SK-N-SH (cell line): Measurements from ENCODE around the gene JADE2. TPM values are rescaled to one million over a fixed set of nuclear protein-coding genes. Genes with fewer than 3 reads are reported as not detected.

Source experiments
- CTCF ChIA-PET: fragments of 300-600, 350-600 bp; formaldehyde crosslinking; extraction: SDS; loops from one replicate; lab custom pipeline; 2021; lab: Yijun Ruan, JAX
- POLR2A ChIA-PET: fragments of 350-600 bp; sonication (Branson Sonifier 250); formaldehyde crosslinking; extraction: SDS; loops from one replicate; lab custom pipeline; 2020; ENCODE audit warnings: antibody characterized with exemption, inconsistent platforms; lab: Yijun Ruan, JAX
- DNase-seq: peaks from one replicate; pipeline ENCODE4 v3.0.0; 2012
- H2AFZ ChIP-seq: fragments of 200-600 bp; sonication (generic); 2 replicates; pipeline ENCODE4 v1.8.1; 2016; ENCODE audit warnings: antibody characterized with exemption, mild to moderate bottlenecking, low read depth
- H3F3A ChIP-seq: fragments of 200-600 bp; sonication (generic); replicated peaks from 2 replicates; pipeline ENCODE3; 2016; ENCODE audit warnings: antibody characterized with exemption, mild to moderate bottlenecking; ENCODE audit not compliant: insufficient read depth
- H3K27ac ChIP-seq, 2 experiments: fragments of 200-500 bp in 1 of 2; fragments of 200-600 bp in 1 of 2; sonication (Bioruptor generic) in 1 of 2; sonication (generic), shearing (Covaris generic) in 1 of 2; 2 replicates each; pipeline versions ENCODE4 v1.5.1 to v1.6.1; 2014 to 2016; ENCODE audit warnings: low read depth in 2 of 2, inconsistent platforms in 1 of 2, low read length in 1 of 2, mild to moderate bottlenecking in 1 of 2, mixed read lengths in 1 of 2
- H3K27me3 ChIP-seq: fragments of 200-600 bp; sonication (generic), shearing (Covaris generic); 2 replicates; pipeline ENCODE4 v1.6.1; 2016; ENCODE audit warnings: mixed run types; ENCODE audit not compliant: insufficient read depth
- H3K36me3 ChIP-seq, 2 experiments: fragments of 200-500 bp in 1 of 2; fragments of 200-600 bp in 1 of 2; sonication (Bioruptor generic) in 1 of 2; sonication (generic) in 1 of 2; replicated peaks in 1 of 2; 2 replicates each; pipeline versions ENCODE3 to v1.5.1; 2014 to 2016; ENCODE audit warnings: low read length in 1 of 2, mild to moderate bottlenecking in 1 of 2; ENCODE audit not compliant: insufficient read depth in 2 of 2, control insufficient read depth in 1 of 2
- H3K4me1 ChIP-seq, 2 experiments: fragments of 200-500 bp in 1 of 2; fragments of 200-600 bp in 1 of 2; sonication (Bioruptor generic) in 1 of 2; sonication (generic), shearing (Covaris generic) in 1 of 2; 2 replicates each; pipeline versions ENCODE4 v1.5.1 to v1.6.1; 2014 to 2016; ENCODE audit warnings: low read depth in 1 of 2, low read length in 1 of 2, mixed run types in 1 of 2; ENCODE audit not compliant: insufficient read depth in 2 of 2, control insufficient read depth in 1 of 2
- H3K4me2 ChIP-seq: fragments of 200-600 bp; sonication (generic), shearing (Covaris generic); 2 replicates; pipeline ENCODE4 v1.6.1; 2017; ENCODE audit warnings: mixed run types
- H3K4me3 ChIP-seq, 2 experiments: fragments of 200-500 bp in 1 of 2; fragments of 200-600 bp in 1 of 2; sonication (Bioruptor generic) in 1 of 2; sonication (generic), shearing (Covaris generic) in 1 of 2; 2 replicates each; pipeline versions ENCODE4 v1.5.1 to v1.8.1; 2014 to 2016; ENCODE audit warnings: low read depth in 2 of 2, inconsistent platforms in 1 of 2, low read length in 1 of 2, mild to moderate bottlenecking in 1 of 2, mixed read lengths in 1 of 2, moderate library complexity in 1 of 2
- H3K79me2 ChIP-seq: fragments of 200-600 bp; sonication (generic); 2 replicates; pipeline ENCODE4 v1.8.1; 2017; ENCODE audit warnings: mild to moderate bottlenecking; ENCODE audit not compliant: insufficient read depth
- H3K9ac ChIP-seq: fragments of 200-600 bp; sonication (generic); 2 replicates; pipeline ENCODE4 v1.6.1; 2017; ENCODE audit warnings: mixed run types
- H3K9me2 ChIP-seq: fragments of 200-600 bp; sonication (generic); 2 replicates; pipeline ENCODE4 v1.6.1; 2017; ENCODE audit warnings: mixed run types
- H3K9me3 ChIP-seq: fragments of 200-600 bp; sonication (generic); 2 replicates; pipeline ENCODE4 v1.6.1; 2017; ENCODE audit warnings: mixed run types, mild to moderate bottlenecking, moderate library complexity
- H4K20me1 ChIP-seq: fragments of 200-600 bp; sonication (generic); 2 replicates; pipeline ENCODE4 v1.6.1; 2017; ENCODE audit warnings: mild to moderate bottlenecking, mixed run types; ENCODE audit not compliant: insufficient read depth
- CHD2 ChIP-seq: fragments of 150-350 bp; IDR thresholded peaks from 2 replicates; pipeline ENCODE4 v1.6.1; 2018; ENCODE audit warnings: low read length; ENCODE audit not compliant: partially characterized antibody
- CTCF ChIP-seq: fragments of 200-600 bp; sonication (generic); IDR thresholded peaks from 2 replicates; pipeline ENCODE4 v1.6.1; 2017; ENCODE audit warnings: antibody characterized with exemption, mild to moderate bottlenecking, moderate library complexity
- EP300 ChIP-seq, 2 experiments: IDR thresholded peaks; 2 replicates each; pipeline versions ENCODE4 v1.4.0 to v1.6.1; 2012; ENCODE audit warnings: borderline replicate concordance in 1 of 2, low read depth in 1 of 2, low read length in 1 of 2
- FOSL2 ChIP-seq: IDR thresholded peaks from 2 replicates; pipeline ENCODE4 v1.4.0; 2012; ENCODE audit warnings: low read depth, mild to moderate bottlenecking, moderate library complexity, borderline replicate concordance
- GATA2 ChIP-seq: sonication (generic); formaldehyde crosslinking; IDR thresholded peaks from 2 replicates; pipeline ENCODE4 v1.5.0; 2020; ENCODE audit warnings: mild to moderate bottlenecking, missing genetic modification reagents
- JUND ChIP-seq: IDR thresholded peaks from 2 replicates; pipeline ENCODE4 v1.4.0; 2012
- MEF2A ChIP-seq: IDR thresholded peaks from 2 replicates; pipeline ENCODE4 v1.4.0; 2012; ENCODE audit warnings: low read depth, borderline replicate concordance
- NRF1 ChIP-seq: IDR thresholded peaks from 2 replicates; pipeline ENCODE4 v1.6.1; 2012; ENCODE audit warnings: low read depth, mild to moderate bottlenecking, low read length
- PBX3 ChIP-seq: IDR thresholded peaks from 2 replicates; pipeline ENCODE4; 2012
- RAD21 ChIP-seq: IDR thresholded peaks from 2 replicates; pipeline ENCODE4 v1.6.1; 2012; ENCODE audit warnings: mild to moderate bottlenecking, low read length
- RCOR1 ChIP-seq: fragments of 150-350 bp; IDR thresholded peaks from 2 replicates; pipeline ENCODE4 v1.6.1; 2017; ENCODE audit warnings: antibody characterized with exemption, low read length
- RFX5 ChIP-seq: IDR thresholded peaks from 2 replicates; pipeline ENCODE4 v1.6.1; 2012; ENCODE audit warnings: mild to moderate bottlenecking, improper control_type of control experiment, low read length
- SMC3 ChIP-seq: IDR thresholded peaks from 2 replicates; pipeline ENCODE4 v1.6.1; 2012; ENCODE audit warnings: low read depth, low read length, improper control_type of control experiment
- WGBS: methylation state at CpG from one replicate; pipeline ENCODE4 v1.1.6; 2017; ENCODE audit warnings: low lambda C conversion rate; 5-methylcytosine and 5-hydroxymethylcytosine counted together
- polyA plus RNA-seq, 3 experiments: library from polyadenylated mRNA; depleted of rRNA; stranded (reverse); fragments of >200 nt; gene quantifications; 2 replicates each; pipeline ENCODE4 v1.2.3, GENCODE V29; 2012
- TF ChIP-seq, protein P1 (sequence below): IDR thresholded peaks from 2 replicates; pipeline ENCODE4 v1.4.0; 2012; ENCODE audit warnings: low read depth
- TF ChIP-seq, protein P2 (sequence below): IDR thresholded peaks from 2 replicates; pipeline ENCODE4 v1.6.1; 2012; ENCODE audit warnings: mild to moderate bottlenecking, low read depth, low read length, moderate library complexity

Gene JADE2
- polyA plus RNA-seq, 1 of the 3 experiments (the other 2 are of a cell fraction): 25.7 TPM

DNA sequence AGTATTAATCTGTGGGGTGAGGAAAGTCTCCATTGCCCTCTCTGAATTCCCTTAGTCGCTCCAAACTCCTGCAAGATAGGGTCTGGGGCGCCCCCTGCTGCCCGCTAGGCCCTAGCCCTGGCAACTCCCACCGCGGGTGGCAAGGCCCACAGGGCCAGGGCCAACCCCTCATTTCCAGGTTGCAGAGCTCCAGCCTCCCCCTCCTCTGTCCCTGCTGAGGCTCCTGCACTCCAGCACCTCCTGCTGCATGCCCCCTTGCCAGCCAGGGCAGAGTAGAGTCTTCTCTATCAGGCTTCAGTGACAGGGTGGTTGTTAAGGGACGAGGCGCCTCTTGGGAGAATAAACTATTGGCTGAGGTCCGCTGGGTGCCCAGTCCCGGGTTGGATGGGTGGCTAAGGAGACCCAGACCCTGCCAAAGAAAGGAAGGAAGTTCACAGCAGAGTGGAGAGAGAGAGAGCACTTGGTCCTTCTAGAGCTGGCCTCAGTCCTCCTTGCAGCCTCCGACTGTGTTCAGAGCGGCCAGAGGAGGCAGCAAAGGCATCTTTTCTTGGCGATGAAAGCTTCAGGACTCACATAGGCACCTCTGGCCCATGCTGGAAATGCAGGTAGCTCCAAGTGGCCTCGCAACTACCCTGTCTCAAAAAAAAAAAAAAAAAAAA is 61.5 kb downstream of the JADE2 start:
- Histone ChIP-seq H3K9me3 (no peaks in the 10 kb centered on the region), H2AFZ (peak overlapping the region; percentile 78; the same call in 1 of the 2 replicates), H3K27me3 (no peaks in the 10 kb centered on the region), H3K9ac (no peak overlapping the region), H4K20me1 (no peaks in the 10 kb centered on the region), H3K4me2 (no peak overlapping the region), H3K79me2 (no peaks in the 10 kb centered on the region), H3K36me3 (no peaks in the 10 kb centered on the region), H3K4me1 (peaks cover 0 to 5% of the 10 kb centered on the region in 2 experiments; a peak in 1 of 4 replicates)
- peak; percentile 89 for DNase-seq
- TF ChIP-seq EP300 (IDR thresholded peaks at IDR 0.05; ENCODE audit: borderline replicate concordance in 1 of 2, low read depth in 1 of 2, low read length in 1 of 2) (no peak), SMC3 (peak; percentile 87), CHD2 (peak; percentile 17), PBX3 (no peak), RCOR1 (no peak; the same call in 1 of the 2 replicates), RAD21 (peak; percentile 88), CTCF (peak; percentile 88)
- TF ChIP-seq, protein P1, sequence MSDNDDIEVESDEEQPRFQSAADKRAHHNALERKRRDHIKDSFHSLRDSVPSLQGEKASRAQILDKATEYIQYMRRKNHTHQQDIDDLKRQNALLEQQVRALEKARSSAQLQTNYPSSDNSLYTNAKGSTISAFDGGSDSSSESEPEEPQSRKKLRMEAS: no peak
- TF ChIP-seq, all 33 proteins: peak for 4
- 13% methylated on average over 7 of the region's 13 CpGs for WGBS
- Histone ChIP-seq H3K27ac (peak overlapping the region in 1 of 2 experiments; percentile 24; a peak in 1 of 4 replicates), H3K4me3 (no peak overlapping the region; a peak in 1 of 4 replicates), H3F3A (peaks cover 5% of the 10 kb centered on the region), H3K9me2 (no peaks in the 10 kb centered on the region)
- ChIA-PET POLR2A (interaction anchor here (0.5 to 1.0 kb wide), 4 partner anchors 64 to 361 kb away, joined by 3 to 5 read pairs (median 4); partner anchors contain the start of genes CDKN2AIPNL and PPP2CA), CTCF (interaction anchor here (0.5 to 5.6 kb wide), 81 partner anchors 9 to 425 kb away, joined by 3 to 61 read pairs (median 4); partner anchors contain the start of genes CDKN2AIPNL, JADE2, PCBD2 and SKP1)

- H3K4me2 ChIP-seq: no peak overlapping the region
- no peak overlapping the region for H2AFZ ChIP-seq
- no peaks in the 10 kb centered on the region for H3K9me2 ChIP-seq
- no peak overlapping the region for H3K27ac ChIP-seq
- peaks cover 0 to 3% of the 10 kb centered on the region in 2 experiments; a peak in 1 of 4 replicates for H3K4me1 ChIP-seq
- CTCF ChIA-PET: interaction anchor here (1.2 to 3.0 kb wide), 3 partner anchors 13 to 180 kb away, joined by 3 to 14 read pairs (median 4); partner anchors contain the start of gene CDKN2AIPNL
- no peak overlapping the region for H3K4me3 ChIP-seq
- POLR2A ChIA-PET: no interaction called here
- no peak for DNase-seq
- H3K9ac ChIP-seq: no peak overlapping the region
- H3K36me3 ChIP-seq: no peaks in the 10 kb centered on the region
- H3F3A ChIP-seq: peaks cover 5% of the 10 kb centered on the region
- H3K27me3 ChIP-seq: no peaks in the 10 kb centered on the region
- no peaks in the 10 kb centered on the region for H4K20me1 ChIP-seq
- H3K79me2 ChIP-seq: no peaks in the 10 kb centered on the region
- 78% methylated on average over 4 of the region's 5 CpGs for WGBS
- H3K9me3 ChIP-seq: no peaks in the 10 kb centered on the region
- TF ChIP-seq JUND (no peak), FOSL2 (no peak), MEF2A (no peak), SMC3 (no peak), RFX5 (no peak), GATA2 (no peak), NRF1 (no peak), PBX3 (no peak), RCOR1 (no peak)
- TF ChIP-seq, protein P1: no peak
- TF ChIP-seq, protein P2, sequence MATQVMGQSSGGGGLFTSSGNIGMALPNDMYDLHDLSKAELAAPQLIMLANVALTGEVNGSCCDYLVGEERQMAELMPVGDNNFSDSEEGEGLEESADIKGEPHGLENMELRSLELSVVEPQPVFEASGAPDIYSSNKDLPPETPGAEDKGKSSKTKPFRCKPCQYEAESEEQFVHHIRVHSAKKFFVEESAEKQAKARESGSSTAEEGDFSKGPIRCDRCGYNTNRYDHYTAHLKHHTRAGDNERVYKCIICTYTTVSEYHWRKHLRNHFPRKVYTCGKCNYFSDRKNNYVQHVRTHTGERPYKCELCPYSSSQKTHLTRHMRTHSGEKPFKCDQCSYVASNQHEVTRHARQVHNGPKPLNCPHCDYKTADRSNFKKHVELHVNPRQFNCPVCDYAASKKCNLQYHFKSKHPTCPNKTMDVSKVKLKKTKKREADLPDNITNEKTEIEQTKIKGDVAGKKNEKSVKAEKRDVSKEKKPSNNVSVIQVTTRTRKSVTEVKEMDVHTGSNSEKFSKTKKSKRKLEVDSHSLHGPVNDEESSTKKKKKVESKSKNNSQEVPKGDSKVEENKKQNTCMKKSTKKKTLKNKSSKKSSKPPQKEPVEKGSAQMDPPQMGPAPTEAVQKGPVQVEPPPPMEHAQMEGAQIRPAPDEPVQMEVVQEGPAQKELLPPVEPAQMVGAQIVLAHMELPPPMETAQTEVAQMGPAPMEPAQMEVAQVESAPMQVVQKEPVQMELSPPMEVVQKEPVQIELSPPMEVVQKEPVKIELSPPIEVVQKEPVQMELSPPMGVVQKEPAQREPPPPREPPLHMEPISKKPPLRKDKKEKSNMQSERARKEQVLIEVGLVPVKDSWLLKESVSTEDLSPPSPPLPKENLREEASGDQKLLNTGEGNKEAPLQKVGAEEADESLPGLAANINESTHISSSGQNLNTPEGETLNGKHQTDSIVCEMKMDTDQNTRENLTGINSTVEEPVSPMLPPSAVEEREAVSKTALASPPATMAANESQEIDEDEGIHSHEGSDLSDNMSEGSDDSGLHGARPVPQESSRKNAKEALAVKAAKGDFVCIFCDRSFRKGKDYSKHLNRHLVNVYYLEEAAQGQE: no peak
Measured at GRCh38 chr5:134590992-134591659, 65.7 kb downstream of the JADE2 start.
